Neural progenitor cell (in vitro differentiated cells): ENCODE results near the gene APEH. TPM values are rescaled to one million over a fixed set of nuclear protein-coding genes. Genes with fewer than 3 reads are reported as not detected.

ENCODE experiments used
- DNase-seq: peaks from one replicate; pipeline ENCODE4 v3.0.0-alpha.2; 2016; ENCODE audit warnings: low spot score
- H2AFZ ChIP-seq: fragments of 200-600 bp; sonication (generic); replicated peaks from 2 replicates; pipeline ENCODE4 v1.6.1; 2016; ENCODE audit warnings: antibody characterized with exemption
- H3F3A ChIP-seq: fragments of 200-600 bp; sonication (generic); 2 replicates; pipeline ENCODE4 v1.6.1; 2016; ENCODE audit warnings: antibody characterized with exemption, low read depth
- H3K27ac ChIP-seq: fragments of 200-600 bp; sonication (generic); 2 replicates; pipeline ENCODE4 v1.5.1; 2016; ENCODE audit warnings: mild to moderate bottlenecking
- H3K27me3 ChIP-seq: fragments of 200-600 bp; sonication (generic); 2 replicates; pipeline ENCODE4 v1.6.1; 2016; ENCODE audit warnings: mild to moderate bottlenecking, moderate library complexity
- H3K36me3 ChIP-seq: fragments of 200-600 bp; sonication (generic); 2 replicates; pipeline ENCODE4 v1.5.1; 2016
- H3K4me1 ChIP-seq: fragments of 200-600 bp; sonication (generic); 2 replicates; pipeline ENCODE4 v1.6.1; 2016; ENCODE audit warnings: mixed run types
- H3K4me2 ChIP-seq: fragments of 200-600 bp; sonication (generic); 2 replicates; pipeline ENCODE4 v1.6.1; 2016
- H3K4me3 ChIP-seq: fragments of 200-600 bp; sonication (generic); 2 replicates; pipeline ENCODE4 v1.5.1; 2016
- H3K79me2 ChIP-seq: fragments of 200-600 bp; sonication (generic); 2 replicates; pipeline ENCODE4 v1.6.1; 2016; ENCODE audit warnings: low read depth
- H3K9ac ChIP-seq: fragments of 200-600 bp; sonication (generic); 2 replicates; pipeline ENCODE4 v1.6.1; 2016
- H3K9me3 ChIP-seq: fragments of 200-600 bp; sonication (generic); 2 replicates; pipeline ENCODE4 v1.5.1; 2016; ENCODE audit warnings: low read depth
- H4K20me1 ChIP-seq: fragments of 200-600 bp; sonication (generic); 2 replicates; pipeline ENCODE4 v1.6.1; 2016; ENCODE audit warnings: low read depth
- H3K27ac Mint-ChIP-seq: 3 replicates; pipeline ENCODE4 v1.8.0; 2021; ENCODE audit warnings: mixed read lengths
- H3K27me3 Mint-ChIP-seq: 2 replicates; pipeline ENCODE4 v1.8.0; 2022; ENCODE audit warnings: low read depth, mild to moderate bottlenecking, inconsistent platforms, moderate library complexity, mixed read lengths; ENCODE audit not compliant: insufficient read depth
- H3K36me3 Mint-ChIP-seq: 3 replicates; pipeline ENCODE4 v1.8.0; 2021; ENCODE audit warnings: mixed read lengths
- H3K4me1 Mint-ChIP-seq: 3 replicates; pipeline ENCODE4 v1.8.0; 2021; ENCODE audit warnings: mixed read lengths
- H3K4me3 Mint-ChIP-seq: 3 replicates; pipeline ENCODE4 v1.8.0; 2021; ENCODE audit warnings: mild to moderate bottlenecking, moderate library complexity, mixed read lengths
- H3K9me3 Mint-ChIP-seq: 3 replicates; pipeline ENCODE4 v1.8.0; 2020; ENCODE audit warnings: mixed read lengths
- CTCF ChIP-seq: fragments of 200-600 bp; sonication (generic); IDR thresholded peaks from 2 replicates; pipeline ENCODE4 v1.5.1; 2017; ENCODE audit warnings: antibody characterized with exemption, mild to moderate bottlenecking
- EZH2 ChIP-seq: fragments of 200-600 bp; sonication (generic); IDR thresholded peaks from 2 replicates; pipeline ENCODE4 v1.6.1; 2017; ENCODE audit warnings: antibody characterized with exemption, mild to moderate bottlenecking, moderate library complexity
- EZH2phosphoT487 ChIP-seq: fragments of 200-600 bp; sonication (generic); IDR thresholded peaks from 2 replicates; pipeline ENCODE4 v1.6.1; 2017; ENCODE audit warnings: antibody characterized with exemption
- total RNA-seq: library from RNA; depleted of rRNA; stranded (reverse); fragments of >200 nt; gene quantifications from 2 replicates; pipeline ENCODE4 v1.2.3, GENCODE V29; 2015; ENCODE audit warnings: low replicate concordance

Gene APEH
- total RNA-seq, 1 donor from 2014 or later, result 132 TPM

DNA sequence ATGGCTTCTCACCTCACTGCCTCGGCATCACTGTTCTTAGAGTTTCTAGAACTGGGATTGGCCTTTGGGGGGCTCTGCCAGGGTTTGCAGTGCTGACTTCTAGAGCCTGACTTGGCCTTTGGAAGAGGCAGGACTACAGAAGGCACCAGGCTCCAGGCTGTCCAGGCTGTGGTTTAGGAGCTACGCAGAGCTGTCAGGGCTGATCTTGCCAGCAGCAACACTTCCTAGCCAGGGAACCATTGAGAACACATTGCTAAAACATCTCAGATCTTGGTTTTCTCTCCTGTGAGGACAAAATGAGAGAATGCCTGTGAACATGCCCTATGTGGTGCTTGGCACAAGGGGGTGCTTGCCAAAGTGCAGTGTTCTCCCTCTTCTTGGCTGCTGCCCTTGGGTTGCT is 34.6 kb upstream of the APEH start:
- Histone ChIP-seq H3K9me3 (no peaks in the 10 kb centered on the region), H3K27me3 (no peaks in the 10 kb centered on the region), H3K4me1 (no peaks in the 10 kb centered on the region), H3K27ac (no peak overlapping the region), H3K4me2 (no peak overlapping the region), H4K20me1 (no peaks in the 10 kb centered on the region), H2AFZ (no peak overlapping the region), H3K9ac (no peak overlapping the region), H3K36me3 (no peaks in the 10 kb centered on the region), H3F3A (no peaks in the 10 kb centered on the region), H3K4me3 (no peak overlapping the region), H3K79me2 (no peaks in the 10 kb centered on the region)
- Mint-ChIP-seq H3K27ac (no peak overlapping the region), H3K27me3 (peaks cover 2% of the 10 kb centered on the region), H3K36me3 (no peaks in the 10 kb centered on the region), H3K4me3 (no peak overlapping the region), H3K4me1 (peaks cover 3% of the 10 kb centered on the region), H3K9me3 (no peaks in the 10 kb centered on the region)
- DNase-seq, result no peak
- TF ChIP-seq CTCF (no peak), EZH2 (no peak), EZH2phosphoT487 (no peak)

DNA sequence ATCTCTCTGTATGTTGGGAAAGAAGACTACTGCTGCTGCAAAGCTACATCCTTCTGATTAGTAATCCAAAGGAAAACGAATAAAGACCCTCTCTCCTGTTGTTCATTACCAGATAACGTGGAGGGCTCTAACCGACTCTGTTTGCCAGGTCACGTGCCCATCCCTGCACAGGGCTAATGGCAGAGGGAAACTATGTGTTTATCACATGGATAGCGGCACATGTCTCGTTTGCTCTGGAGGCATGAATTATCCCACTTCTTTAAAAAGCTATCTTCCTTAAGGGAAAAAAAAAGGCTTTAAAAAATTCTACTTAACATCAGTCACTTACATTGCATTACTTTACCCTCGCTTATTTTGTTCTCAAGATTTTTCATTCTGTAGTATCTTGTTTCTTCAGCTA is 32.9 kb upstream of the APEH start:
- peaks cover 3% of the 10 kb centered on the region for H3K4me1 Mint-ChIP-seq

DNA sequence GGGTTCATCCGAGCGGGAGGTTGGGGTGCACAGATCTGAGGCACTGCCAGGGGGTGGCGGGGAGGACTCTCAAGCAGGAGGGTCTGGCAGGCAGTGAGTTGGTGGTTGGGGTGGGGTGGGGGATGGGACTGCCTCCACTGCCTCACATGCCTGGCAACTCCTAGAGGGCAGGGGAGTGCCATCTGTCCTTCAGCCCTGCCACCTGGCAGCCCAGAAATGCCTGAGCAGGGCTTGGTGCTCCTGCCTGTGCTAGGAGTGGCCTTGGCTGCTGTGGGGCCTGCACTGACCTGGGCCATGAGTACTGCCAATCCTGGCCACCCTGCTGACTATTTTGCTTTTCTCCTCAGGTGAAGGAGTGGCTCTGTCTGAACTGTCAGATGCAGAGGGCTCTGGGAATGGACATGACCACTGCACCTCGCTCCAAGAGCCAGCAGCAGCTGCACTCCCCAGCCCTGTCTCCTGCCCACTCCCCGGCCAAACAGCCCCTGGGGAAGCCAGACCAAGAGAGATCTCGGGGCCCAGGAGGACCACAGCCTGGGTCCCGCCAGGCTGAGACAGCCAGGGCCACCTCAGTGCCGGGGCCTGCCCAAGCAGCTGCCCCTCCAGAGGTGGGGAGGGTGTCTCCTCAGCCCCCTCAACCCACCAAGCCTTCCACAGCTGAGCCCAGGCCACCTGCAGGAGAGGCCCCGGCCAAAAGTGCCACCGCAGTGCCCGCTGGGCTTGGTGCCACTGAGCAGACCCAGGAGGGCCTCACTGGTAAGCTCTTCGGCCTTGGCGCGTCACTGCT is 32.0 kb upstream of the APEH start:
- Histone ChIP-seq H3K27ac (no peak overlapping the region), H3K36me3 (no peaks in the 10 kb centered on the region), H3K9me3 (no peaks in the 10 kb centered on the region), H2AFZ (no peak overlapping the region), H3K4me1 (no peaks in the 10 kb centered on the region), H3K79me2 (no peaks in the 10 kb centered on the region), H3K4me3 (no peak overlapping the region), H3K27me3 (no peaks in the 10 kb centered on the region), H3K9ac (no peak overlapping the region), H4K20me1 (no peaks in the 10 kb centered on the region), H3K4me2 (no peak overlapping the region), H3F3A (no peaks in the 10 kb centered on the region)
- Mint-ChIP-seq H3K27me3 (no peaks in the 10 kb centered on the region), H3K4me3 (no peak overlapping the region), H3K27ac (no peak overlapping the region), H3K9me3 (no peaks in the 10 kb centered on the region), H3K36me3 (no peaks in the 10 kb centered on the region), H3K4me1 (peaks cover under 1% of the 10 kb centered on the region)
- TF ChIP-seq EZH2phosphoT487 (no peak), CTCF (no peak), EZH2 (no peak)
- no peak for DNase-seq

More for the DNA sequence above, 32.9 kb upstream of the APEH start:
- no peak overlapping the region for H3K4me3 ChIP-seq
- H2AFZ ChIP-seq, result no peak overlapping the region
- DNase-seq, result no peak
- Mint-ChIP-seq H3K4me3 (peak overlapping the region; percentile 11), H3K9me3 (no peaks in the 10 kb centered on the region), H3K27me3 (no peaks in the 10 kb centered on the region), H3K27ac (no peak overlapping the region), H3K36me3 (no peaks in the 10 kb centered on the region)
- TF ChIP-seq EZH2phosphoT487, result no peak
- TF ChIP-seq EZH2, result no peak
- no peak for TF ChIP-seq CTCF
- no peak overlapping the region for H3K4me2 ChIP-seq
- H3K4me1 ChIP-seq, result no peaks in the 10 kb centered on the region
- no peak overlapping the region for H3K27ac ChIP-seq
- no peak overlapping the region for H3K9ac ChIP-seq
- no peaks in the 10 kb centered on the region for H3K36me3 ChIP-seq
- no peaks in the 10 kb centered on the region for H3K79me2 ChIP-seq
- H3F3A ChIP-seq, result no peaks in the 10 kb centered on the region
- no peaks in the 10 kb centered on the region for H3K27me3 ChIP-seq
- no peaks in the 10 kb centered on the region for H4K20me1 ChIP-seq
- H3K9me3 ChIP-seq, result no peaks in the 10 kb centered on the region
